Measurements from ENCODE around the gene JMJD1C. TPM values are rescaled to one million over a fixed set of nuclear protein-coding genes. Genes with fewer than 3 reads are reported as not detected.

The JMJD1C gene
- total RNA-seq, 1 donor from 2014 or later: 72.9 TPM

DNA sequence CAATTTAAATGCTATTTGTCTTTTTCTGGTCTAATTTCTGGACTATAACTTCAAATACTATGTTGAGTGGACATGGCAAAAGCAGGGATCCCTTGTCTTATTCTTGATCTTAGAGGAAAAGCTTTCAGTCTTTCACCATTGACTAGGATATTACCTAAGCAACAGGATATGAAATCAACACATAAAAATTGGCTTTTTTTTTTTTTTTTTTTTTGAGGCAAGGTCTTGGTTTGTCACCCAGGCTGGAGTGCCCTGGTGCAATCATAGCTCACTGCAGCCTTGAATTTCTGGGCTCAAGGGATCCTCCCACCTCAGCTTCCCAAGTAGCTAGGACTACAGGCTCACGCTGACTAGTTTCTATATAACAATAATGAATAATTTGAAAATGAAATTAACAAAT lies 90.8 kb downstream of the JMJD1C start:
- Mint-ChIP-seq H3K4me3 (ENCODE audit: unreplicated experiment) (no peak overlapping the region), H3K27ac (ENCODE audit: unreplicated experiment) (peak overlapping the region; percentile 65), H3K27me3 (ENCODE audit: low read depth) (no peaks in the 10 kb centered on the region), H3K36me3 (ENCODE audit: low read depth) (peaks cover 2% of the 10 kb centered on the region), H3K9me3 (ENCODE audit: low read depth) (no peaks in the 10 kb centered on the region), H3K4me1 (ENCODE audit: low read depth) (peaks cover 24% of the 10 kb centered on the region)
- TF ChIP-seq, protein P1, sequence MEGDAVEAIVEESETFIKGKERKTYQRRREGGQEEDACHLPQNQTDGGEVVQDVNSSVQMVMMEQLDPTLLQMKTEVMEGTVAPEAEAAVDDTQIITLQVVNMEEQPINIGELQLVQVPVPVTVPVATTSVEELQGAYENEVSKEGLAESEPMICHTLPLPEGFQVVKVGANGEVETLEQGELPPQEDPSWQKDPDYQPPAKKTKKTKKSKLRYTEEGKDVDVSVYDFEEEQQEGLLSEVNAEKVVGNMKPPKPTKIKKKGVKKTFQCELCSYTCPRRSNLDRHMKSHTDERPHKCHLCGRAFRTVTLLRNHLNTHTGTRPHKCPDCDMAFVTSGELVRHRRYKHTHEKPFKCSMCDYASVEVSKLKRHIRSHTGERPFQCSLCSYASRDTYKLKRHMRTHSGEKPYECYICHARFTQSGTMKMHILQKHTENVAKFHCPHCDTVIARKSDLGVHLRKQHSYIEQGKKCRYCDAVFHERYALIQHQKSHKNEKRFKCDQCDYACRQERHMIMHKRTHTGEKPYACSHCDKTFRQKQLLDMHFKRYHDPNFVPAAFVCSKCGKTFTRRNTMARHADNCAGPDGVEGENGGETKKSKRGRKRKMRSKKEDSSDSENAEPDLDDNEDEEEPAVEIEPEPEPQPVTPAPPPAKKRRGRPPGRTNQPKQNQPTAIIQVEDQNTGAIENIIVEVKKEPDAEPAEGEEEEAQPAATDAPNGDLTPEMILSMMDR (IDR thresholded peaks at IDR 0.05): no peak
- no peak for DNase-seq (ENCODE audit: low spot score)

DNA sequence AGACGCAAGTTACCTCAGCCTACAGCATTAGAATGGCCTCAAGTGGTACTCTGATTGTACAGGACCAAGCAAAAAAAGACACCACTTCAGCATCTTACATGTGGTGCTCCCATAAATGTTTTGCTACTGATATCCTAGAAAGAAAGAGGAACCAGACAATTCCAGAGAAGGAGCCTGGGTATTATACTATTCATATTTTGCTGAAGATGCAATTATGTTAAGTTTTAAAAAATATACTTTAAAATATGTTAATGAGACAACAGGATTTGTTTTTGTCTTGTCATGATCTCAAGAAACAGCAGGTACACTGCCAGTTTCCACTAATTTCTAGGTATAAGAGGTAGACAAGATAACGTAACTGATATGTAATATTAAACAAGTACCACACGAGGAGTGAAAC lies 92.6 kb downstream of the JMJD1C start:
- TF ChIP-seq, protein P1 (IDR thresholded peaks at IDR 0.05): no peak
- DNase-seq (ENCODE audit: low spot score): no peak
- H3K9me3 Mint-ChIP-seq (ENCODE audit: low read depth): no peaks in the 10 kb centered on the region
- no peaks in the 10 kb centered on the region for H3K27me3 Mint-ChIP-seq (ENCODE audit: low read depth)
- no peak overlapping the region for H3K27ac Mint-ChIP-seq (ENCODE audit: unreplicated experiment)
- H3K4me1 Mint-ChIP-seq (ENCODE audit: low read depth): peaks cover 24% of the 10 kb centered on the region
- no peak overlapping the region for H3K4me3 Mint-ChIP-seq (ENCODE audit: unreplicated experiment)
- H3K36me3 Mint-ChIP-seq (ENCODE audit: low read depth): peaks cover 2% of the 10 kb centered on the region

DNA sequence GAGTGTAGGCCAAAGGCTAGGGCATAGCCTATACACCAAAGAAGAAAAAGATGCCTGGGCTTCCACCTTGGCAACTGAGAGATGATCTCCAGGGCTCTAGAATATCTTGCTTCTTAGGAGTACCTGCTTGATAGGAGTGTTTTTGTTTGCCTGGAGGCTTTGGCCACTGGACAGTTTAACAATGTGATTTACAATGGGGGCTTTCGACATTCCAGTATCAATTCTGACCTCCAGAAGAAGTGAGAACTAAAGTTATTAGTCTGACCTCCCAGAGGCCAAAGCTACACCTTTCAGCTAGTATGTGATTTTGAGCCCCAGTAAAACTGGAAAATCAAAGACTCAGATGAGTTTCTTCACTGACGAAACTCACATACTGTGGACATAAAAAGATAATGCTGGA lies 96.1 kb downstream of the JMJD1C start:
- DNase-seq (ENCODE audit: low spot score): no peak
- H3K4me3 Mint-ChIP-seq (ENCODE audit: unreplicated experiment): no peak overlapping the region
- no peaks in the 10 kb centered on the region for H3K27me3 Mint-ChIP-seq (ENCODE audit: low read depth)
- no peak overlapping the region for H3K27ac Mint-ChIP-seq (ENCODE audit: unreplicated experiment)
- no peaks in the 10 kb centered on the region for H3K9me3 Mint-ChIP-seq (ENCODE audit: low read depth)
- TF ChIP-seq, protein P1 (IDR thresholded peaks at IDR 0.05): no peak
- peaks cover 3% of the 10 kb centered on the region for H3K4me1 Mint-ChIP-seq (ENCODE audit: low read depth)
- no peaks in the 10 kb centered on the region for H3K36me3 Mint-ChIP-seq (ENCODE audit: low read depth)

DNA sequence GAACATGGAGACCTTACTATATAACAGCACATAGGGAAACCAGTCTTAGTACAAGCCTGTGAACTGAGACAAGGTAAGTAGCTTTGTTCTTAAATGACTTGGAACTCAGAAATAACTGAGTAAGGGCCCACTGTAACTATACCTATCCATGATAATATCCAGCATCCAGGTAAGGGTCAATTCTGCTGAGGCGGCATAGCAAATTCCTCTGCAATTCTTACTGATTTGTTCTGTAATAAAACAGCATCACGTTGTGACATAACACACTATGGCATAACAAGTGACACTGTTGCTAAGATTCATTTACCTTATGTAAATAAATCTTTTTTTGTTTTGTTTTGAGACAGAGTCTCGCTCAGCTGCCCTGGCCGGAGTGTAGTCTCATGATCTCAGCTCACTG lies 97.4 kb downstream of the JMJD1C start:
- Mint-ChIP-seq H3K27ac (ENCODE audit: unreplicated experiment) (no peak overlapping the region), H3K36me3 (ENCODE audit: low read depth) (no peaks in the 10 kb centered on the region), H3K4me3 (ENCODE audit: unreplicated experiment) (no peak overlapping the region)

DNA sequence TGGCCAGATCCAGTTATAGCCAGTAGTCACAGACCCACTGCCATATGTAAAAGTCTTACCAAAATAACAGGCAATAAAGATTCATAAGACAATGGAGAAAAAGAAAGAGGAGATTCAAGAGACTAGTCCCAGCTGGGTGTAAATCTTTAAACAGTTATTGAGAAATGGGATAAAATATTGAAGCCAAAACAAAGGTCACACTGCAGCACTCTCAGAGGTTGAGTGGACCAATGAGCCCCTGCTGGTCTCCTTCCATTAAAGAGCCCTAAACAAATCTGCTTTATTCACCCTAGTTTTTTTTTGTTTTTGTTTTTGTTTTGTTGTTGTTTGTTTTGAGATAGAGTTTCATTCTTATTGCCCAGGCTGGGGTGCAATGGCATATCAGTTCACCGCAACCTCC lies 98.8 kb downstream of the JMJD1C start:
- H3K27me3 Mint-ChIP-seq (ENCODE audit: low read depth): no peaks in the 10 kb centered on the region
- H3K9me3 Mint-ChIP-seq (ENCODE audit: low read depth): no peaks in the 10 kb centered on the region
- H3K4me1 Mint-ChIP-seq (ENCODE audit: low read depth): peaks cover 3% of the 10 kb centered on the region
- H3K27ac Mint-ChIP-seq (ENCODE audit: unreplicated experiment): no peak overlapping the region
- TF ChIP-seq, protein P1 (IDR thresholded peaks at IDR 0.05): no peak
- DNase-seq (ENCODE audit: low spot score): no peak
- no peaks in the 10 kb centered on the region for H3K36me3 Mint-ChIP-seq (ENCODE audit: low read depth)
- no peak overlapping the region for H3K4me3 Mint-ChIP-seq (ENCODE audit: unreplicated experiment)

More for the DNA sequence above, 97.4 kb downstream of the JMJD1C start:
- no peak for DNase-seq (ENCODE audit: low spot score)
- TF ChIP-seq, protein P1 (IDR thresholded peaks at IDR 0.05): no peak
- no peaks in the 10 kb centered on the region for H3K9me3 Mint-ChIP-seq (ENCODE audit: low read depth)
- no peaks in the 10 kb centered on the region for H3K27me3 Mint-ChIP-seq (ENCODE audit: low read depth)
- peaks cover 3% of the 10 kb centered on the region for H3K4me1 Mint-ChIP-seq (ENCODE audit: low read depth)

All from chondrocyte (in vitro differentiated cells).